Measurements from ENCODE around the gene TRMO.

The TRMO gene

DNA sequence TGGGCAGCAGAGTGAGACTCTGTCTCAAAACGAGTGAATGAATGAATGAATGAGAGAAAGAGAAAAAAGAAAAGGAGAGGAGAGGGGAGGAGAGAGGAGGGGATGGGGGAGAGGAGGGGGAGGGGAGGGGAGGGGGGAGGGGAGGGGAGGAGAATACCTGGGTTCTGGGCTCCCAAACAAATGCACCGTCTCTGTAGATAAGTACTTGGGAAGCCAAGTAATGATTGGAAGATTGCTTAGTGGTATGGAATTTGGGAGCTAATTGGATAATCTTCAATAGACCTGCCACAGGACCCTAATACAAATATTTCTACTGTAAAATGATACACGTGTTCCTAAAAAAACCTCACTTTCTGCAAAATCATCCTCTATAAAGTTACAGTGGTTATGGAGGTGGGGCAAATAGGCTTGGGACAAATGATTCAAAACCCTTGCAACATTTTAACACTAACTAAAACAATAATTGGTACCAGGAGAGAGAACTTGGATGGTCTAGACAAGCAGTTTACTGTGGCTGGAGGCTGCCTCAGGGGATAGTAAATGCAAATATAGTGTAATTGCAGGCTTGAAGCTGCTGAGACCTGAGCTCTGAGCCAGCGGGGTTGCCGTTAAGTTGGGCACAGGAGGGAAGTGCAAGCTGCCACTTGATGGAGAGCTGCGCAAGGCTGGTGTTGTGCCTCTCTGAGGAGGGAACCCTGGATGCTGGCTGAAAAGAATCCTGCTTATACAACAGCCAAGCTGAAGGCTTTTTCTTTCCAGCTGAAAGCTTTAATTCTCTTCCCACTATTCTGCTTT lies 12.2 kb upstream of the TRMO start:
- no peaks in the 10 kb centered on the region for H3K27me3 Mint-ChIP-seq
- H3K4me1 Mint-ChIP-seq, result peaks cover 33% of the 10 kb centered on the region
- no peak overlapping the region for H3K4me3 Mint-ChIP-seq

DNA sequence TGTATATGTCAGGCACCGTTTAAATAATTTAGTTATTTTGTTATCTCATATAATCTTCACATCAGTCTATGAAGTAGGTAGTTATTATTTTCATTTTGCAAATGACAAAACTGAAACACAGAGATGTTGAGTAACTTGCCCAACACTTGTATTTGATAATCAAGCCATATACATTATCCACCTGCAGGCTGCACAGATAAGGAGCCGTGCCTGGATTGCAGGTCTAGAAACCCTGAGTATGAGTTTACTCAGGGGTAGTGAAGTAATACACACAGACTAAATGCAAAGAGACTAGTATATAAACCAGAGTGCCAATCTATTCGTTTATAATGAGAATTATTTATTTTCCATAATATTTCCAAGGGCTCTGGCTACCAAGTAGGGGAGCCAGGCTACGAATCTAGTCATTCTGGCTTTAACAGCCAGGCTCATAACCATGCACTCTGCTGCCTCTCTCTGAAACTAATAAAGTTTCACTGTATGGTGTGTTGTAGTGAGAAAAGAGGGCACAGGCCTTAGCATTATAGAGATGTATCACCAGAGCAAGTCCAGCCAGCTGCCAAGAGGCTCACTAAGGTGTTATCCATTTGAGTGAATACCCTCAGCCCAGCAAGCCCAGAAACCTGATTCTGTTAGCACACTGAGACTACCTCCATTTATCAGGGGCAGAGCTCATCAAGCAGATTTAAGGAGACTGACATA lies 11.1 kb upstream of the TRMO start:
- H3K4me1 Mint-ChIP-seq, result peaks cover 28% of the 10 kb centered on the region
- H3K9me3 Mint-ChIP-seq, result no peaks in the 10 kb centered on the region
- ATAC-seq (replicated peaks; ENCODE audit: extremely low read depth, poor library complexity, severe bottlenecking) (no peak), DNase-seq (ENCODE audit: low spot score in 2 of 2) (no peak)
- no peak overlapping the region for H3K4me3 Mint-ChIP-seq
- no peaks in the 10 kb centered on the region for H3K36me3 Mint-ChIP-seq (ENCODE audit: insufficient read depth)
- no peaks in the 10 kb centered on the region for H3K27me3 Mint-ChIP-seq
- H3K27ac Mint-ChIP-seq (ENCODE audit: low read depth), result no peak overlapping the region

More for the DNA sequence above, 12.2 kb upstream of the TRMO start:
- ATAC-seq (replicated peaks; ENCODE audit: extremely low read depth, poor library complexity, severe bottlenecking) (no peak), DNase-seq (ENCODE audit: low spot score in 2 of 2) (no peak)
- Mint-ChIP-seq H3K36me3 (ENCODE audit: insufficient read depth) (no peaks in the 10 kb centered on the region), H3K27ac (ENCODE audit: low read depth) (no peak overlapping the region), H3K9me3 (no peaks in the 10 kb centered on the region)

DNA sequence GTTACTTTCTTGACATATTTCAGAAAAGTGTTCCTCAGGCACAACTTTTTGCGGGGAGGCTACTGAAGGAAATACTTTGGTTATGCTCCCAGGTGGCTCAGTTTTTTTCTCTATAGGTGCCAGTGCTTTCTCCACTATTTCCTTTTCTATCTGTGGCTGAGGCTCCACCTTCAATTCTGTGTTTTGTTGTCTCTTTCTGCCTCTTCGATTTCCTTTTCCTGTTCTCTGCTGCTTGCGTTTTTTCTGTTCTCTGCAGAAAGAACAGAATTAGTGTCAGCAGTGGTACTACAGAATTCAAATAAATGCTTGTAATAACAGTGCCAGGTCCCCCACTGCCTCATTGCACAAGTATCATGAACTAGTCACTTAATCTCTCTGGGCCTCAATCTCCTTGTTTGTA lies 8.7 kb upstream of the TRMO start:
- no peaks in the 10 kb centered on the region for H3K27me3 Mint-ChIP-seq
- no peaks in the 10 kb centered on the region for H3K36me3 Mint-ChIP-seq (ENCODE audit: insufficient read depth)
- H3K27ac Mint-ChIP-seq (ENCODE audit: low read depth), result peak overlapping the region; percentile 85
- H3K4me3 Mint-ChIP-seq, result peak overlapping the region; percentile 35
- DNase-seq (ENCODE audit: low spot score in 2 of 2) (no peak), ATAC-seq (replicated peaks; ENCODE audit: extremely low read depth, poor library complexity, severe bottlenecking) (no peak)
- H3K4me1 Mint-ChIP-seq, result peaks cover 18% of the 10 kb centered on the region
- no peaks in the 10 kb centered on the region for H3K9me3 Mint-ChIP-seq

DNA sequence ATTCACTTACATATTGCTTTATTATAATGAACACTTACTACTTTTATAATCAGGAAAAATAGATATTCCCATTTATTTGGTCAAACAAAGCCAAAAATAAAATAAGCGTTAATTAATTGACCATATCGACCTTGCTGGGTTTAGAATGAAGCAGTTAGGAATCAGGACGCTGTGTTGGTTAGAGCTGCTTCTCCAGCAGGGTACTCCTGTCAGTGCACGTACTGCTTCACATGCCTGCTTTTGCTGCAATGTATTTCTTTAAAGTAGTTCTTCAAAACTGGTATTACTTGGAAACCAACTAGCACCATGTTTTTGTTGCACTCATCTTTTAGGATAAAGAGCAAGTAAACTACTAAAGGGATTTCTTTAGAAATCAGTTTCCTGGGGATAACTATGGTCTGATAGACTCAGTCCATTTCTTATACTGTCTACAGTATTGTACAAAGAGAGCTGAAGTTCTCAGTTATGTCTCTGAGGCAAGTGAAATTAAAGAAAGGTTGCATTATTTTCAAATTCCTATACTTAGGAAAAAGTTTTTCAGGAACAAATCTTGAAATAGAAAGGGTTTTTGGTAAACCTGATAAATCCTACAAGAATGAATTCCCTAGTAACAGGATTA lies 6.8 kb upstream of the TRMO start:
- Mint-ChIP-seq H3K4me1 (peaks cover 21% of the 10 kb centered on the region), H3K9me3 (no peaks in the 10 kb centered on the region), H3K4me3 (no peak overlapping the region), H3K27me3 (no peaks in the 10 kb centered on the region), H3K27ac (ENCODE audit: low read depth) (no peak overlapping the region), H3K36me3 (ENCODE audit: insufficient read depth) (no peaks in the 10 kb centered on the region)
- ATAC-seq (replicated peaks; ENCODE audit: extremely low read depth, poor library complexity, severe bottlenecking) (no peak), DNase-seq (ENCODE audit: low spot score in 2 of 2) (no peak)

DNA sequence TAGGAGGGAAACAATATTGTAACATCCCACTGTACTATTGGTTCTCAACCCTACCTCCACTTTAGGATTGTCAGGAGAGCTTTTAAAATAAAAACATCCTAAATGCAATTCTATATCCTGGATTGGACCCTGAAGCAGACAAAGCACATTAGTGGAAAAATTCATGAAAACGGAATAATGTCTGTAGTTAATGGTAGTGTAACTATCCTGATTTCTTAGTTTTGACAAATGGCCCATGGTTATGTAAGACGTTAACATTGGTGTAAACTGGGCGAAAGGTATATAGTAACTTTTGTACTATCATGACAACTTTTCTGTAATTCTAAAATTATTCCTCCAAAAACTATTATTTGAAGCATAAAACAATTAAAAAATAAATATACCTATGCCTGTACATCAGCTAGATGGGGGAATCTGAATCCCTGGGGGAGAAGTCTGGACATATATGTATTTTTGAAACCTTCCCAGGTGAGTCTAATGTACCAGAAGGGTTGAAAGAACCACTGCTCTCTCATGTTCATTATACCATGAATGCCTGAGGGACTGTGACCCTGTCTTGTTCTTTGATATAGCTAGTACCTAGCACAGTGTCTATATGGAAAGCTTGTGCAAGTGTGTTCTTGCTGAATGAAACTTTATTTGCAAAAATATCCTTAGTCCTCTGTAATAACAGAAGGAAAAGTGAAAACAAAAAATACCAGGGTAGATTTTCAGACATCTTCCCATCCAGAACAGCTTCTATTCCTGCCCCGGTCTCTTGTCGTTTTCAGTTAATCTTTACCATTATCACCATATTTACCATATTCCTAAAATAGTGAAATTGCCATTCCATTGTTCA lies 3.4 kb upstream of the TRMO start:
- DNase-seq (ENCODE audit: low spot score in 2 of 2) (no peak), ATAC-seq (replicated peaks; ENCODE audit: extremely low read depth, poor library complexity, severe bottlenecking) (no peak)
- Mint-ChIP-seq H3K27ac (ENCODE audit: low read depth) (no peak overlapping the region), H3K4me1 (peaks cover 39% of the 10 kb centered on the region), H3K4me3 (no peak overlapping the region), H3K27me3 (no peaks in the 10 kb centered on the region), H3K9me3 (no peaks in the 10 kb centered on the region), H3K36me3 (ENCODE audit: insufficient read depth) (peaks cover 21% of the 10 kb centered on the region)

DNA sequence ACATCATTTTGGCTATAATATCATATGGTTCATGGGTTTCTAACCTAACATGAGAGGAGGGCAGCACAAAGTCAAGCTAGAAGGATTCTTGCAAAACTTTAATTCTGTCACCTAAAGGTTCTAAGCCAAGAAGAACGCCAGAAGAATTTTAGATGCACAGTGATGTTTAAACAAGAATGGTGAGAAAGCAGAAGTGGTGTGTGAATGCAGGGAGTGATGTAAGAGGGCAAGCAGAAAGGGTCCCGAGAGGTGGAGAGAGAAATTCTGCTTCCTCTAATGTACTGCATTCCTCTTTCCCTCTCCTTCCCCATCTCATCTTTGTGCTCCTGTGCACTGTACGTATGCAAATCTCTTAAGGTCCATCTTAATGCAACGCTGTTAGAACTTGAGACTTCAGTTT lies 2.1 kb upstream of the TRMO start:
- H3K4me1 Mint-ChIP-seq, result peaks cover 42% of the 10 kb centered on the region
- no peak for DNase-seq (ENCODE audit: low spot score in 2 of 2)
- no peaks in the 10 kb centered on the region for H3K27me3 Mint-ChIP-seq
- no peaks in the 10 kb centered on the region for H3K9me3 Mint-ChIP-seq
- H3K36me3 Mint-ChIP-seq (ENCODE audit: insufficient read depth), result peaks cover 24% of the 10 kb centered on the region
- no peak for ATAC-seq (replicated peaks; ENCODE audit: extremely low read depth, poor library complexity, severe bottlenecking)
- H3K27ac Mint-ChIP-seq (ENCODE audit: low read depth), result no peak overlapping the region
- H3K4me3 Mint-ChIP-seq, result no peak overlapping the region

DNA sequence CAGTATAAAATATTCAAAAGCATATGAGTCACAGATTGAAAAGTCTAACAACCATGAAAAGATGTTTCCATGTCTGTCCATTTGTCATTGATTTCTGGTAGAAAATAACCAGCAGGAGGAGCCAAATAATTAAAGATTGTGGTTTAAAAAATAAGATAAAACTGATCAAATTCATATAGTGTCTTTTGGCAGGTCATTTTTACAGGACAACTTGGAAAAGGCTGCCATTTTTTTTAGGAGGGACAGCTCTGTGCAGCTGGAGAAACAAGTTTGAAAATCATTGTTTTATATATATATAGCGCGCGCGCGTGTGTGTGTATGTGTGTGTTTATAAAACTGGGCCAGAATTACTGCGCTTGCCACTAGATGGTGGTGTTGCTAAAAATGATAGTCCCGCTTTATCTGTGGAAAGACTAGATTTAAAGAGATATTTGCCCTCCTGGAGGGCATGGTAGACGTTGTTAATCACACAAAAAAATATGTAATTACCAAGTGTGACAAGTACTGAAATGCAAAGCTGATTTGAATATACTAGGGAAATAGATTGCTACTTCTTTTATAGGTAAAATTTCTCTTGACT lies 1.3 kb upstream of the TRMO start:
- Mint-ChIP-seq H3K27me3 (no peaks in the 10 kb centered on the region), H3K9me3 (no peaks in the 10 kb centered on the region), H3K4me3 (peak overlapping the region; percentile 86), H3K27ac (ENCODE audit: low read depth) (peak overlapping the region; percentile 99), H3K36me3 (ENCODE audit: insufficient read depth) (peaks cover 24% of the 10 kb centered on the region), H3K4me1 (peaks cover 50% of the 10 kb centered on the region)
- peak; percentile 15 for ATAC-seq (replicated peaks; ENCODE audit: extremely low read depth, poor library complexity, severe bottlenecking)
- DNase-seq (ENCODE audit: low spot score in 2 of 2), result peak; percentile 49 to 71

DNA sequence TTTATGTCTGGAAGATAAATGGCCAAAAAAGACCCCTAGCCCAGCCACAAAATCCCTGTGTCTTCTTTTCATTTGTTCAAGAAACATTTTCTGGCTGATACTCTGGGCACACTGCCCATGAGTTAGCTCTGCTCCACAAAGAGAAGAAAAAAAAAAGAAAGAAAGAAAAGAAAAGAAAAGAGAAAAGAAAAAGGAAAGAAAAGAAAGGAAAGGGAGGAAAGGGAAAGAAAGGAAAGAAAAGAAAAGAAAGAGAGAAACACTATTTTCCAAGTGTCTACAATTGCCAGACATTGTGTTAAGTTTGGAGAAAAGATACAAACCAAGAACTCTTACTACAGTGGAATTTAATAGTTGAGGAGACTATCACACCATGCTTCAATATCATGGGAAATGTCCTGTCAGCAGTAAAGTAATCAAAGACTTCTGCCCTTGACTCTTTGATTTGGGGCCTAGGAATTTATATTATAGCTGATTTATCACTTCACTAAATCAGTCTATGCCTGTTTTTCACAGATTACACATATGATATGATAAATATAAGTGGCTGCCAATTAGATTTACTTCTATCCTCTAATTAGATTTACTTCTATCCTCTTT lies 3.0 kb downstream of the TRMO start:
- Mint-ChIP-seq H3K9me3 (no peaks in the 10 kb centered on the region), H3K27ac (ENCODE audit: low read depth) (peak overlapping the region; percentile 99), H3K36me3 (ENCODE audit: insufficient read depth) (peaks cover 41% of the 10 kb centered on the region), H3K4me3 (peak overlapping the region; percentile 86), H3K27me3 (no peaks in the 10 kb centered on the region), H3K4me1 (peaks cover 59% of the 10 kb centered on the region)
- no peak for ATAC-seq (replicated peaks; ENCODE audit: extremely low read depth, poor library complexity, severe bottlenecking)
- no peak for DNase-seq (ENCODE audit: low spot score in 2 of 2)

DNA sequence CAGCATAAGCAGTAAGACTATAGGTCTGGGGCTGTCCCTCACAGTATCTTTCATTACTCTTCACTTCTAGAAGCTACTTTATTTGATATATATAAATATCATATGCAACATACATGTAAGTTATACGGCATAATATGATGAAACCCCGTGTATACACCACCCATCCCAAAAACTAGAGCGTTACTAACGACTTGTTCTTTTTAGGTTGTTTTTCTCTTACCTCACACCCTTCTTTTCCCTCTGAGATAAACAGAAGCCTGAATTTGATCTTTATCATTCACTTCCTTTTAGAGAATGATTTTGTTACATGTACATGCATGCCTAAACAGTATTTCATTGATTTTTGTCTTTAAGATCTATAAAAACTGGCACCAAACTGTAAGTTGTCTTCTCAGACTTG lies 3.7 kb downstream of the TRMO start:
- no peaks in the 10 kb centered on the region for H3K9me3 Mint-ChIP-seq

DNA sequence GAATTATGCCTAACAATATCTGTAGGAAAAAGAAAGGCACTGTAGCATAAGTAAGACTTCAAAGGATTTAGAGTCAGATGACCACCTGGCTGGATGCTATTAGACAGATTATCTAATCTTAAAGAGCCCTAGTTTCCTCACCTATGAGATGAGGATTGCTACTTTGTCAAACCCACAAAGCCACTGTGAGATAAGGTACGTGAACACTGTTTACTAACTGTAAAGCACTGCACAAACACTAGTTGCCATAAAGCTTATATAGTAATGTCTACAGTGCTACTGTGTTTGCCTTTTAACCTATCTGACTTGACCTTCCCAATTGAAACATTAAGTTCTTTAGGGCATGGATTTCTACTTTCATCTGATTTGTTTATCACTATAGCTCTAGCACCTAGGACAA lies 10.3 kb downstream of the TRMO start:
- Mint-ChIP-seq H3K27me3 (no peaks in the 10 kb centered on the region), H3K4me1 (peaks cover 47% of the 10 kb centered on the region), H3K27ac (ENCODE audit: low read depth) (peak overlapping the region; percentile 80)

More for the DNA sequence above, 3.7 kb downstream of the TRMO start:
- H3K4me1 Mint-ChIP-seq, result peaks cover 52% of the 10 kb centered on the region
- H3K27me3 Mint-ChIP-seq, result no peaks in the 10 kb centered on the region
- peaks cover 45% of the 10 kb centered on the region for H3K36me3 Mint-ChIP-seq (ENCODE audit: insufficient read depth)
- peak overlapping the region; percentile 99 for H3K27ac Mint-ChIP-seq (ENCODE audit: low read depth)
- no peak for DNase-seq (ENCODE audit: low spot score in 2 of 2)
- H3K4me3 Mint-ChIP-seq, result peak overlapping the region; percentile 86
- no peak for ATAC-seq (replicated peaks; ENCODE audit: extremely low read depth, poor library complexity, severe bottlenecking)

DNA sequence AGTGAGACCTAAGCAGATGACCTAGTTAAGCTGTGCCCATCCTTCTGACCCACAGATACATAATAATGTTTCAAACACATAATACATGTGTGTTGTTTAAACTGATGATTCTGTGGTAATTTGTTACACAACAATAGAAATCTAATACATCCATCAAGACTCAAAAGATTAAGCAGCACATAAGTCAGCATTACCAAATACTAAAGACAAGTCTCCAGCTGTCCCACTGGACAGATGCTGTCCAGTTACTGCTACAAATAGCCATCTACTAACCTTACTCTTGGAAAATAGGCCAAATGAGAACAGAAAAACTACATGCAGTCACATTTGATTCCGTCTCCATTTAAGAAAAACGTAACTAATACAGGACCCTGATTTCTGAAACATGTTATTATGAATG lies 10.8 kb downstream of the TRMO start:
- Mint-ChIP-seq H3K27me3 (no peaks in the 10 kb centered on the region), H3K4me1 (peaks cover 45% of the 10 kb centered on the region), H3K9me3 (no peaks in the 10 kb centered on the region), H3K27ac (ENCODE audit: low read depth) (peak overlapping the region; percentile 80), H3K36me3 (ENCODE audit: insufficient read depth) (peaks cover 52% of the 10 kb centered on the region), H3K4me3 (no peak overlapping the region)
- DNase-seq (ENCODE audit: low spot score in 2 of 2) (no peak), ATAC-seq (replicated peaks; ENCODE audit: extremely low read depth, poor library complexity, severe bottlenecking) (no peak)

More for the DNA sequence above, 10.3 kb downstream of the TRMO start:
- Mint-ChIP-seq H3K36me3 (ENCODE audit: insufficient read depth) (peaks cover 55% of the 10 kb centered on the region), H3K4me3 (no peak overlapping the region), H3K9me3 (no peaks in the 10 kb centered on the region)
- no peak for DNase-seq (ENCODE audit: low spot score in 2 of 2)
- ATAC-seq (replicated peaks; ENCODE audit: extremely low read depth, poor library complexity, severe bottlenecking), result peak; percentile 56

Data from central memory CD8-positive, alpha-beta T cell (primary cell).